Lung (tissue), 12 donors: ENCODE measurements around the gene NFYC. TPM values are rescaled to one million over a fixed set of nuclear protein-coding genes. Genes with fewer than 3 reads are reported as not detected.

Experiments used
- ATAC-seq: fragments of 200-7000 bp; cut with Tn5 transposase; one replicate; pipeline ENCODE4 v1.9.1; 2020; ENCODE audit warnings: moderate number of reproducible peaks; ENCODE audit not compliant: insufficient read depth, low FRiP score
- DNase-seq, 3 donors: peaks; one replicate each; pipeline ENCODE4 v3.0.0-alpha.2; 2013 to 2017
- H3K27ac ChIP-seq, 2 donors: one replicate each; pipeline ENCODE4 v1.5.1; 2013; ENCODE audit warnings: mild to moderate bottlenecking in 2 of 2, moderate library complexity in 2 of 2, control low read depth in 1 of 2, inconsistent platforms in 1 of 2, low read depth in 1 of 2, low read length in 1 of 2
- H3K27me3 ChIP-seq, 3 donors: one replicate each; pipeline ENCODE4 v1.5.1; 2013; ENCODE audit warnings: low read length in 2 of 3; ENCODE audit not compliant: control insufficient read depth in 3 of 3, insufficient read depth in 3 of 3
- H3K36me3 ChIP-seq, 4 donors: one replicate each; pipeline ENCODE4 v1.5.1; 2013; ENCODE audit warnings: low read length in 4 of 4, mild to moderate bottlenecking in 1 of 4, moderate library complexity in 1 of 4; ENCODE audit not compliant: control insufficient read depth in 4 of 4, insufficient read depth in 4 of 4
- H3K4me1 ChIP-seq, 5 donors: one replicate each; pipeline ENCODE4 v1.5.1; 2013; ENCODE audit warnings: low read length in 5 of 5, mild to moderate bottlenecking in 2 of 5, moderate library complexity in 1 of 5; ENCODE audit not compliant: control insufficient read depth in 5 of 5, insufficient read depth in 5 of 5
- H3K4me3 ChIP-seq: one replicate; pipeline ENCODE4 v1.5.1; 2013; ENCODE audit warnings: mild to moderate bottlenecking, control low read depth, moderate library complexity
- H3K9ac ChIP-seq, 2 donors: one replicate each; pipeline ENCODE4 v1.5.1; 2013; ENCODE audit warnings: low read length in 2 of 2, control low read depth in 1 of 2; ENCODE audit not compliant: insufficient read depth in 1 of 2
- H3K9me3 ChIP-seq, 4 donors: one replicate each; pipeline ENCODE4 v1.5.1; 2013; ENCODE audit warnings: low read length in 3 of 4, mild to moderate bottlenecking in 1 of 4, moderate library complexity in 1 of 4; ENCODE audit not compliant: control insufficient read depth in 4 of 4, insufficient read depth in 3 of 4
- CTCF ChIP-seq: IDR thresholded peaks from 2 replicates; pipeline ENCODE4 v1.5.1; 2012; ENCODE audit warnings: mild to moderate bottlenecking; ENCODE audit errors: control extremely low read depth, extremely low read depth
- WGBS, 2 donors: extraction: QIAGEN DNeasy Blood & Tissue Kit; methylation state at CpG; one replicate each; pipeline ENCODE4 v1.1.7; 2013; 5-methylcytosine and 5-hydroxymethylcytosine counted together
- polyA plus RNA-seq, 2 donors: library from polyadenylated mRNA; stranded (reverse); fragments of 200-250 nt; gene quantifications; one replicate each; pipeline ENCODE4 v1.2.1, GENCODE V29; 2013
- total RNA-seq, 2 donors: library from RNA; depleted of rRNA in 1 of 2; stranded (reverse); fragments of >200 nt in 1 of 2; gene quantifications; one replicate each; pipeline ENCODE4 v1.2.1, GENCODE V29; 2014 to 2021
- donor health status: control.
- donor health status: control.
- donor health status: Bipolar disorder and iron deficiency.
- donor health status: healthy.
- donor health status: DM: yes; HTN: yes; CAD: no.

NFYC gene
- total and polyA plus RNA-seq, 4 donors = 28.6 to 69.5 (median 50.3) TPM

- H3K27ac ChIP-seq = peak overlapping the region in 1 of 2 donors; percentile 98
- ATAC-seq = no peak
- no peak for DNase-seq
- H3K9ac ChIP-seq = peak overlapping the region; percentile 17 to 63
- no peaks in the 10 kb centered on the region for H3K9me3 ChIP-seq
- TF ChIP-seq CTCF = no peak
- 14 to 36% methylated on average over 3 of the region's 3 CpGs for WGBS, 2 donors
- peaks cover 0 to 8% (median 0%) of the 10 kb centered on the region in 4 donors for H3K36me3 ChIP-seq
- H3K4me3 ChIP-seq = no peak overlapping the region
- H3K4me1 ChIP-seq = peaks cover 0 to 34% (median 8%) of the 10 kb centered on the region in 5 donors
- no peaks in the 10 kb centered on the region for H3K27me3 ChIP-seq
Measured at GRCh38 chr1:40709802-40710278, 18.3 kb downstream of the NFYC start.

- 33 to 52% methylated on average over 7 of the region's 7 CpGs for WGBS, 2 donors
- H3K9ac ChIP-seq = peak overlapping the region in 1 of 2 donors; percentile 67
- no peak for ATAC-seq
- peak overlapping the region; percentile 82 to 94 for H3K27ac ChIP-seq
- H3K4me3 ChIP-seq = no peak overlapping the region
- TF ChIP-seq CTCF = no peak
- H3K27me3 ChIP-seq = no peaks in the 10 kb centered on the region
- H3K36me3 ChIP-seq = peaks cover 0 to 8% (median 0%) of the 10 kb centered on the region in 4 donors
- DNase-seq = peak in 1 of 3 donors; percentile 49
- no peaks in the 10 kb centered on the region for H3K9me3 ChIP-seq
- H3K4me1 ChIP-seq = peaks cover 0 to 34% (median 7%) of the 10 kb centered on the region in 5 donors
Measured at GRCh38 chr1:40710581-40711315, 19.2 kb downstream of the NFYC start.

GRCh38 chr1:40711465-40712404 lies 20.2 kb downstream of the NFYC start:
- H3K9me3 ChIP-seq = no peaks in the 10 kb centered on the region
- TF ChIP-seq CTCF = no peak
- no peak for ATAC-seq
- H3K36me3 ChIP-seq = peaks cover 0 to 8% (median 0%) of the 10 kb centered on the region in 4 donors
- no peak overlapping the region for H3K4me3 ChIP-seq
- peak; percentile 47 to 75 (median 53) for DNase-seq
- H3K4me1 ChIP-seq = peaks cover 0 to 39% (median 7%) of the 10 kb centered on the region in 5 donors
- 6 to 26% methylated on average over 3 of the region's 3 CpGs for WGBS, 2 donors
- peak overlapping the region in 1 of 2 donors; percentile 8 for H3K9ac ChIP-seq
- H3K27ac ChIP-seq = peak overlapping the region; percentile 64 to 94
- no peaks in the 10 kb centered on the region for H3K27me3 ChIP-seq
